NCI-H748 treated with DMSO at 0.1 percent for 48 hours (cell line): Measurements from ENCODE around the gene NUP62.
A peak's percentile ranks its signal among the peaks of the same experiment; 100 is the strongest.
"Not testable (repeated sequence)": the region's sequence is repeated elsewhere in the genome, so short reads cannot be mapped to it uniquely, and the experiment has no call there.

ENCODE experiments used
- DNase-seq: peaks from one replicate; lab custom pipeline; 2025; lab: John Stamatoyannopoulos, UW

The NUP62 gene

DNA sequence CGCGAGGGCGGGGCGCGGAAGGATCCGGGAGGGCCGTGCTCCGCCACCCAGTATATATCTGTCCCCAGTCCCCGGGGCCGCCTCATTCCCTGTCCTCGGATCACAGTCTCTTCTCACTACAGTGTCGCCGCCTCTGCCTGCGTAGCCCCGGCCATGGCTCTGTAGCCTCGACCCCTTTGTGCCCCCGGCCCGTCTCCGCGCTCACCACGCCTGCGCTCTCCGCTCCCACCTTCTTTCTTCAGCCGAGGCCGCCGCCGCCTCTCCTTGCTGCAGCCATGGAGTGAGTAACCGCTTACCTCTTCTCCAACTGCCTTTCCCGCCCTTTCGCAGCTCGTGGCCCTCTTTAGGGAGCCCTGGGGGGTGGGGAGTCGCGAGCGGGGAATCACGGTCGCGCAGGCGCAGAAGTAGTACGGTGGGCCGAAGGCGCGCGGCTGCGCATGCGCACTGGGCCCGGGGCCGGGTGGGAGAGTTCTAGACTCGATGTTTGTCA lies at the start of gene NUP62, which contains the start of gene ATF5:
TSS of gene NUP62 (minus strand) at position 384 of the 490 bp plus-strand sequence. CDS start 19,697 bp downstream, outside the sequence.
TSS of gene ATF5 (plus strand) at position 85 of the 490 bp plus-strand sequence. CDS start 1,646 bp downstream, outside the sequence.
- peak; percentile 93 for DNase-seq

DNA sequence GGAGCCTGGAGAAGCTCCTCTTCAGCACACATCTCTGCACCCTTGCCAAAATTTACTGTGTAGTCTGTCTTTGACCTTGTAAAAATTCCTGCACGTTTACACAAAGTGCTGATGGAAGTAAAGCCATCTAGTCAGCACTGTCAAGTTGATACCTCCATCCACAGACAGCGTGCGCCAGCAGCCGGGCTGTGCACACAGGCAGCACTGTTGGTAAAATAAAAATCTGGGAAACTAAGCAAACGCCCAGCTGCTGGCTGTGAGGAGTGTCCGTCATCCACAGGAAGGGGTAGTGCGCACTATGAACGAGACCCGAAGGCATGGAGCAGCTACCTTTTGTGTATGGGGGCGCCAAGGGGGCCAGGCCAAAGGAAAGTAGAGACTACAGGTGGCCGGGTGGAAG lies 49.0 kb upstream of the NUP62 start:
- no peak for DNase-seq

GRCh38 chr19:49977881-49978280 lies 48.6 kb upstream of the NUP62 start:
- no peak for DNase-seq

- no peak for DNase-seq
Observed at GRCh38 chr19:49977076-49977475, 47.8 kb upstream of the NUP62 start.

DNA sequence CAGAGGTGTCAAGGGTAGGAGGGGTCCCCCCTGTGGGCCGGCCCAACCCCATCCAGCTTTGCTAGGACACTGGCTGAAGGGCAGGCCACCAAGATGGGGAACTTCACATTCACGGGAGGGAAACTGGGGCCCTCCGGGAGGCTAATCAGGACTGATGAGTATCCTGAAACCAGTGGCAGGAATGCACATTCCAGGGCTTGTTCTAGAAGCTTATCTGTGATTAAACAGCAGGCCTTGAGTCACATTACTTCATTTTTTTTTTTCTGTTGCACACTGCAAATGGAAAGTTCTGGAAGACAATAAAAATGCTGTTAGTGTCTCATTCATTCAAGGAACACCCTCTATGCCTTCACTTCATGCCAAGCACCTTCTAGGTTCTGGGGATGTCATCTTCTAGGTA lies 47.2 kb upstream of the NUP62 start:
- no peak for DNase-seq

DNA sequence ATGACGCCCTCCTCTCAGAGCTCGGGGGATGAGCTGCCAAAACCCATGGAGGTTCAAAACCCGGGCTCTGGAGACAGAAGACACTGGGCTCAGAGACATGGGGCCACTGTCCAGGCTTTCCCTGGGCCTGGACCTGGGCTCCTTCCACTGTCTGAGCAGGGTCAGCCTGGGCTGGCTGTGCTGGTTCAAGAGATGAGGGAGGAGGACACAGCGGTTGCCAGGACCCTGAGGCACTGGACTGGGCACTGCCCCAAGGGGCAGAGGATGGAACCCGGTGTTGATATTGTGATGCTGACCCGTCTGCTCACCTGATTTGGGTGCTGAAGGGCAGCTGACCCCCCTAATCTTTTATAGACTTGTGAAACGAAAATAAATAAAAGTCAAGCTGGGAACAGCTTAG lies 45.7 kb upstream of the NUP62 start:
- DNase-seq, result no peak

DNA sequence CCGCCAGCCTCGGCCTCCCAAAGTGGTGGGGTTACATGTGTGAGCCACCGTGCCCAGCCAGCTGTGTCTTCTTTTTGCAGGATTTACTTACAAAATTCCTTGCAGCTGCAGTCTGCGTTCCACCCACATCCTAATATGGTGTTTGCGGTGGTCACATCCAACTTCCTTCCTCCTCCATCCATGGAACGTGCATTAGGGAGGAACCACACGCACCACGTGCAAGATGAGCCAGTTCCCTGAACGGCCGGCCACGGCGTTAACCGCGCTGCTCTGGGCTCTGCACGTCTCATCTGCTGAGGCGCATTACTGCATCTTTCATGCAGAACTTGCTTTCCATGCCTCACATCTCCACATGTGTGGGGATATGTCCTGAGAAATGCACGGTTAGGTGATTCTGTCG lies 44.7 kb upstream of the NUP62 start:
- DNase-seq, result no peak

GRCh38 chr19:49972841-49973240 lies 43.5 kb upstream of the NUP62 start:
- no peak for DNase-seq

GRCh38 chr19:49971991-49972411 lies 42.7 kb upstream of the NUP62 start:
- no peak for DNase-seq

DNA sequence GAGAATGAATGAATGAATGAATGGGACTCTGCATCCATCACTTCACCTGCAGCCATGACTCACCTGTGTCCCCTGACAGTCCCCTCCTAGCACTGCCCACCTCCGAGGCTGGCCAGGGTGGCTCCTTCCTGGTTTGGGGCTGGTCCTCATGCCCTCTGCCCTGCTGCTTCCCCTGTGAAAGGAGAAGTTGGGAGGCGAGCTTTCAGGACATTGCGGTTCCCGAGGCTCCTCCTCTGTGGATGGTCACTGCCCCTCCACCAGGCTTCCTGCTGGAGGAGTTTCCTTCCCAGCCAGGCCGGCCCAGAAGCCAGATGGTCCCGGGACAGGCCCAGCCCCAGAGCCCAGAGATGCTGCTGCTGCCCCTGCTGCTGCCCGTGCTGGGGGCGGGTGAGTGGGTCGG lies 40.1 kb upstream of the NUP62 start:
- DNase-seq, result not testable (repeated sequence)

DNA sequence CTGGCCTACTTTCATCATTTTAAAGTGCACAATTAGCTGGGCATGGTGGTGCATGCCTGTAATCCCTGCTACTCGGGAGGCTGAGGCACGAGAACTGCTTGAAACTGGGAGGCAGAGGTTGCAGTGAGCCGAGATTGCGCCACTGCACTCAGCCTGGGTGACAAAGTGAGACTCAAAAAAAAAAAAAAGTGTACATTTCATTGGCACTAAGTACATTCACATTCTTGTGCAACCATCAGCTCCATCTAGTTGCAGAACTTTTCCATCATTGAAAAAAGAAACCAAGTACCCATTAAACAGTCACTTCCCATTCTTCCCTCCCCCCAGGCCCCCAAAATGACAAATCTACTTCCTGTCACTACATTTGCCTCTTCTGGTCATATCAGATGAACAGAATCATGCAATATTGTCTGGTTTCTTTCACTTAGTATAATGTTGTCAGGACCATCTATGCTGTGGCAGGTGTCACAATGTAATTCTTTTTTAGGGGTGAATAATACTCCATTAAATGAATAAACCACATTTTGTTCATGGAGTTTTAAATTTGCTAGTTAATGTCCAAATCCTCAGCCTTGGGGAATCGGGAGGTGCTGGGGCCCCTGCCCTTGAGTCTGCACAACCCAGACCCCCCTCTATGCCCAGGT lies 39.1 kb upstream of the NUP62 start:
- no peak for DNase-seq

DNA sequence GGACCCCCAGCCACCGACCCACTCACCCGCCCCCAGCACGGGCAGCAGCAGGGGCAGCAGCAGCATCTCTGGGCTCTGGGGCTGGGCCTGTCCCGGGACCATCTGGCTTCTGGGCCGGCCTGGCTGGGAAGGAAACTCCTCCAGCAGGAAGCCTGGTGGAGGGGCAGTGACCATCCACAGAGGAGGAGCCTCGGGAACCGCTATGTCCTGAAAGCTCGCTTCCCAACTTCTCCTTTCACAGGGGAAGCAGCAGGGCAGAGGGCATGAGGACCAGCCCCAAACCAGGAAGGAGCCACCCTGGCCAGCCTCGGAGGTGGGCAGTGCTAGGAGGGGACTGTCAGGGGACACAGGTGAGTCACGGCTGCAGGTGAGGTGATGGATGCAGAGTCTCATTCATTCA lies 31.7 kb upstream of the NUP62 start, which contains the start of gene SIGLEC11:
TSS of gene SIGLEC11 (minus strand) at position 193 of the 400 bp plus-strand sequence. CDS start at position 102, 91 bp downstream.
- not testable (repeated sequence) for DNase-seq

DNA sequence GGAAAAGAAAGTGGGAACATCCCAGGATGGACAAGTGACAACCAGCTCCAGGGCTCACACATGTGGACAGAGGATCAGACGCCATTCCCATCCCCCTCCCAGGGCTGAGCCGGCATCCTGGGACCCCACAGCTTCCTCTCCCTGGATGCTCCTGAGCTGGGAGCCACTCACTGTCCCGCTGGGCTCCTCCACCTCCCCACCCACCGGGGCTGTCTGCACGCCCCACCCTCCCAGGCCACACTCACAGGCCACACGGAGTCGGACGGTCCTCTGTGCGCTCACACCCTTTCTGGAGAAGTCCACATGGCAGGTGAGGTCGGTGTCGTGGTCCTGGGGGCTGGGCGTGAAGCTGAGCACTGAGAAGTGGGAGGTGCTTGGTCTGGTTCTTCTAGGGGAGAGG lies 30.6 kb upstream of the NUP62 start:
- DNase-seq, result not testable (repeated sequence)

DNA sequence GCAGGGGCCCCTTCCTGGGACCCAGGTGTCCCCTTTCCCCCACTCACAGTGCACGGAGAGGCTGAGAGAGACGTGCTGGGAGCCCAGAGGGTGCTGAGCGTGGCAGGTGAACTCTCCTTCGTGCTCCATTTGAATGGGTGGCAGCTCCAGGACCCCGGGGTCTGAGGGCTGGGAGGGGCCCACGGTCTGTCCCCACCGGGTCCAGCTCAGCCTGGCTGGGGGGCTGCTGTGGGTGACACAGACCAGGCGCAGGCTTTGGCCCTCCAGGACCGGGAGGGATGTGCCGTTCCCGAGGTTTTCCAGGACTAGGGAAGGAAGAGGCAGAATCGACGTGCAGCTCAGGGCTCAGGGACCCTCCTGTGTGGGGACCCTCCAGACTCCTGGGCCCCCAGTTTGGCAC lies 29.3 kb upstream of the NUP62 start:
- DNase-seq, result not testable (repeated sequence)

DNA sequence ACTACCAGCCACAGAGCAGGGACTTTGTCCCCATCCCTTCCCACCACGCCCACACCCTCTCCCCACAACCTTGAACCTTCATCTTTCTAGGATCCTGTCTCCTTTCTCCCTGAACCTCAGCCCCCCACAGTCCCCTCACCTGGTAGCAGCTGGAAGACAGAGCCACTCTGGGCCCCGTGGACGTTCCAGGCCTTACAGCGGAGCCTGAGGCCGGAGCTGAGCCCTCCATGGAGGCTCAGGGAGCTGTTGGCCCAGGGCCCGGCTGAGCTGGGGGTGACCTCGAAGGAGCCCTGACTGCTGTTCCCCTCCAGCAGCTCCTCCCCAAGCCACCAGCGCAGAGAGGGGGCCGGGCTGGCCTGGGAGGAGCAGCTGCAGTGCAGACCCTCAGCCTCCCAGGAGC lies 28.8 kb upstream of the NUP62 start:
- not testable (repeated sequence) for DNase-seq

DNA sequence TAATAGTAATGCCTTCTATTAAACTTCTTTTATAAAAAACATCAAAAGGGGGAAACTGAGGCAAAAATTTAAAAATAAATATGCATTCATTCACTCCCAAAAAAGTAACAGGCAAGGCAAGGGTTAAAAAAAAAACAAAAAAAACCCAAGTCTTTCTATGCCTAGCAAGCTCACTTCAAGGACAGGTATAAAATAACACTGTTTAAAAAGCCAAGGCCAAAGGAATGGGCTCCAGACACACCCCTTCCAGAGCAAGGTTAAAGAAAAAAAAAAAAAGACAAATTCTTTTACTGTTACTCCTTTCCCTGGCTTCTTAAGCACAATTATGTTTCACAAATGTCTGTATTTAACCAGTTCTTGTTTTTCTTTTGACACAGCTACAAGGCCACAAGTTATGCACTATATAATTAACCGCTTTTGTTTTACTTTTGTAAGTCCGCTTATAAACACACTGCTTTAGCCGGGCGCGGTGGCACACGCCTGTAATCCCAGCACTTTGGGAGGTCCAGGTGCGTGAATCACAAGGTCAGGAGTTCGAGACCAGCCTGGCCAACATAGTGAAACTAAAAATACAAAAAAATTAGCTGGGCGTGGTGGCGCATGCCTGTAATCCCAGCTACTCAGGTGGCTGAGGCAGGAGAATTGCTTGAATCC lies 28.1 kb upstream of the NUP62 start:
- no peak for DNase-seq

DNA sequence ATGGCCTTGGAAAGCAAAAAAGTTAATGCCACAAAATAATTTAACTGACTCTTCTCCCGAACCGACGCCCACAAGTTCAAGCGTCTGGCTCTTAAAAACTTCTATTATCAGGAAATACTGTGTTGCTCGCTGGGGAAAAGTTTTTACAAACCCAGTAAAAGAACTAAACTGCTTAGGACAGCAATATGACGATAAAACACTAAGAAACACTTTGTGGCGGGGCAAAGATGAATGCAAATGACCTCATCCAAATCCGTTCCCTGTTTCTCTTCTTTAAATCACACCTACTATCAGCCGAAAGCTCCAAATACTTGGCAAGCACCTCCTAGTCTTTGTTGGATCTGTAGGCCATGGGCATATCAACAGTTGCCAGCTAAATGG lies 26.8 kb upstream of the NUP62 start:
- DNase-seq, result no peak

GRCh38 chr19:49954933-49955332 lies 25.6 kb upstream of the NUP62 start:
- DNase-seq, result no peak

DNA sequence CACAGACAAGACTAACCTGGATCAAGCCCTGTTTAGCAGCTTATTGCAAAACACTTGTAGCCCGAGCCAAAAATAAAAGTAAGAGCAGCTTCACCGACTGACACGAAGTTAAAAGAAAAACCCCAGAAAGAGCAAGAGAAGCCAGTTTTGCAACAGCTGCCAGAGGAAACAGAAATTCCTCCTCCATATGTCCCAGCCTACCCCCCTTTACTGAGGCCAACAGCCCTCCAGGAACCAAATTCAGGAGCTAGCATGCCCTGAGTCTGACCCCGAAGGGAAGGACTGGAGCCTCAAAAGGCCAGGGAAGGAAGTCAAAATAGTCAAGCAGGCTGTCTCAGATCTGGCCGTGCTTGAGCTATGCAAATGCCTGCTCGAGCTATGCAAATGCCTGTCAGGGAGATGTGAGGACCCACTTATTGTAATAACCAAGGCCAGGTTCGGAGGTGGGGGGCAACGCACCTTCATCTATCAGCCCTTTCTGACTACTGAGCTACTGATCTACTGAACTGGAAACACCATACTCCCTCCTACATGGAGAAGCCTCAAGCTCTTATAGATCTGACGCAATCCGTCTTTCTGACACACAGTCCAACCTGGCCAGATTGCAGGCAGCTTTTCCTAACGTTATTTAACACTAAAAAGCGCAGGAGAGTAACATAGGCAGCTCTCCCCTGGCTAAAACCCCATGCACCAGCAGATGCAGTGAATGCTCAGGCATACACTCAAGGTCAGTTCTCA lies 25.0 kb upstream of the NUP62 start:
- no peak for DNase-seq

DNA sequence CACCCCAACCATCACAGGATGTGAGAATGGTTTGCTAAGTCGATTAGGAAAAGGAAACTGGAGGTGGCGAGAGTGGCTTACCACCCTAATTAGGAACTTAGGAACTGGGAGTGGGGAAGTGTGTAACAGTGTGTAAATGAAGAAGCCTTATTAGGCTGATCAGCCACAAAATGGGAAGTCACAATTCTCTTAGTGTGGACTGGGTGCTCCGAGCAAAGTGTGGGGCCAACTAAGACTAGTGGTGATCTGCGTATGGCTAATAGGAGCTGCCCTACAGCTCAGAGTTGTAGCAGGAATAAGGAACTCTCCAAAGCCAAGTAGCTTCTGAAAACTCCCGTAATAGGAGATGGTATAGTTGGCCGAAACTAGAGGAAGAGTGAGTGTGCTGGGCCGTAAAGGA lies 24.1 kb upstream of the NUP62 start:
- no peak for DNase-seq

GRCh38 chr19:49952906-49953305 lies 23.6 kb upstream of the NUP62 start:
- DNase-seq, result no peak

DNA sequence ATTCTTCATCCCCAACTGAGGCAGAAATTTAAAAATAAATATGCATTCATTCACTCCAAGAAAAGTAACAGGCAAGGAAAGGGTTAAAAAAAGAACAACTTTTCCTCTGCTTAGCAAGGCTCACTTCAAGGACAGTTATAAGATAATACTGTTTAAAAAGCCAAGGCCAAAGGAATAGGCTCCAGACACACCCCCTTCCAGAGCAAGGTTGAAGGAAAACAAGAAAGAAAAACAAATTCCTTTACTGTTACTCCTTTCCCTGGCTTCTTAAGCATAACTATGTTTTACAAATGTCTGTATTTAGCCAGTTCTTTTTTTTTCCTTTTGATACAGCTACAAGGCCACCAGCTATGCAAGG lies 23.2 kb upstream of the NUP62 start:
- DNase-seq, result no peak
